Left ventricle myocardium inferior (tissue), 1 donor: Measurements from ENCODE around the gene CNN2. TPM values are rescaled to one million over a fixed set of nuclear protein-coding genes. Genes with fewer than 3 reads are reported as not detected.
A peak's percentile ranks its signal among the peaks of the same experiment; 100 is the strongest.

ENCODE experiments used
- DNase-seq: peaks from one replicate; pipeline ENCODE4 v3.0.0-alpha.2; 2020
- H3K27ac ChIP-seq: fragments of 200-600 bp; replicated peaks from 2 replicates; pipeline ENCODE4 v1.8.0; 2021
- H3K27me3 ChIP-seq: fragments of 200-600 bp; 2 replicates; pipeline ENCODE4 v1.8.0; 2021; ENCODE audit warnings: low read depth
- H3K36me3 ChIP-seq: fragments of 200-600 bp; 2 replicates; pipeline ENCODE4 v1.8.0; 2021
- H3K4me1 ChIP-seq: fragments of 200-600 bp; 2 replicates; pipeline ENCODE4 v1.8.0; 2021
- H3K4me3 ChIP-seq: fragments of 200-600 bp; 2 replicates; pipeline ENCODE4 v1.8.0; 2021; ENCODE audit warnings: mild to moderate bottlenecking, moderate library complexity
- H3K9me3 ChIP-seq: fragments of 200-600 bp; replicated peaks from 2 replicates; pipeline ENCODE4 v1.8.0; 2021
- CTCF ChIP-seq: fragments of 200-600 bp; IDR thresholded peaks from 2 replicates; pipeline ENCODE4 v1.8.0; 2021; ENCODE audit warnings: antibody characterized with exemption, mild to moderate bottlenecking, borderline replicate concordance
- intact Hi-C: fragments of 100-400 bp; cut with micrococcal nuclease; formaldehyde crosslinking; loops from one replicate; pipeline ENCODE4 v1.11.0; 2022
- total RNA-seq: library from RNA; stranded (reverse); fragmentation: NEBNext Ultra II Directional; extraction: Animal tissue kit (Norgen Biotek cat#: 25700); gene quantifications from one replicate; pipeline ENCODE4 v1.2.1, GENCODE V29; 2021
- donor health status: DM: no; HTN: yes; CAD: no; lungs with severe emphysema.

The CNN2 gene
- total RNA-seq, 1 donor from 2014 or later, result 45.6 TPM

GRCh38 chr19:1041272-1041834 is 14.9 kb downstream of the CNN2 start:
- H3K27ac ChIP-seq, result no peak overlapping the region

GRCh38 chr19:1041835-1042685 is 15.7 kb downstream of the CNN2 start:
- peaks cover 37% of the 10 kb centered on the region for H3K4me1 ChIP-seq

More at GRCh38 chr19:1041272-1041834, 14.9 kb downstream of the CNN2 start:
- Histone ChIP-seq H3K36me3 (peaks cover 17% of the 10 kb centered on the region), H3K4me1 (peaks cover 37% of the 10 kb centered on the region), H3K4me3 (peak overlapping the region; percentile 78), H3K9me3 (no peaks in the 10 kb centered on the region), H3K27me3 (no peaks in the 10 kb centered on the region)
- no peak for DNase-seq
- TF ChIP-seq CTCF, result no peak
- intact Hi-C loops, result no loop called here

GRCh38 chr19:1042689-1043511 is 16.5 kb downstream of the CNN2 start:
- Histone ChIP-seq H3K4me3 (no peak overlapping the region), H3K9me3 (no peaks in the 10 kb centered on the region), H3K4me1 (peaks cover 37% of the 10 kb centered on the region), H3K27ac (no peak overlapping the region), H3K27me3 (no peaks in the 10 kb centered on the region), H3K36me3 (peaks cover 4% of the 10 kb centered on the region)
- DNase-seq, result no peak
- intact Hi-C loops, result no loop called here
- TF ChIP-seq CTCF, result no peak

More at GRCh38 chr19:1041835-1042685, 15.7 kb downstream of the CNN2 start:
- H3K4me3 ChIP-seq, result peak overlapping the region; percentile 78
- intact Hi-C loops, result no loop called here
- DNase-seq, result no peak
- H3K36me3 ChIP-seq, result peaks cover 10% of the 10 kb centered on the region
- TF ChIP-seq CTCF, result no peak
- no peaks in the 10 kb centered on the region for H3K9me3 ChIP-seq
- H3K27ac ChIP-seq, result no peak overlapping the region
- no peaks in the 10 kb centered on the region for H3K27me3 ChIP-seq

GRCh38 chr19:1045247-1045603 is 18.8 kb downstream of the CNN2 start:
- Histone ChIP-seq H3K9me3 (no peaks in the 10 kb centered on the region), H3K4me1 (peaks cover 18% of the 10 kb centered on the region), H3K4me3 (no peak overlapping the region), H3K27ac (no peak overlapping the region), H3K27me3 (no peaks in the 10 kb centered on the region), H3K36me3 (peaks cover 4% of the 10 kb centered on the region)
- no peak for DNase-seq
- TF ChIP-seq CTCF, result no peak
- intact Hi-C loops, result no loop called here

- H3K4me1 ChIP-seq, result peaks cover 9% of the 10 kb centered on the region
- H3K4me3 ChIP-seq, result no peak overlapping the region
- intact Hi-C loops, result no loop called here
- no peaks in the 10 kb centered on the region for H3K27me3 ChIP-seq
- TF ChIP-seq CTCF, result no peak
- H3K9me3 ChIP-seq, result no peaks in the 10 kb centered on the region
- no peak for DNase-seq
- peaks cover 4% of the 10 kb centered on the region for H3K36me3 ChIP-seq
- H3K27ac ChIP-seq, result no peak overlapping the region
Measured at GRCh38 chr19:1046117-1046626, 19.8 kb downstream of the CNN2 start.
